K562 (cell line): ENCODE results near the gene MME.

ENCODE experiments used
- GABPB2 ChIP-seq: fragments of 250-450 bp; sonication (Bioruptor Pico); conservative IDR thresholded peaks from 2 replicates; pipeline ENCODE4 v1.5.1; 2021; ENCODE audit warnings: mild to moderate bottlenecking
- IRF2 ChIP-seq: sonication (generic); formaldehyde crosslinking; IDR thresholded peaks from 2 replicates; pipeline ENCODE4 v1.8.1; 2022; ENCODE audit warnings: mild to moderate bottlenecking, missing genetic modification reagents
- SMAD4 ChIP-seq: fragments of 250-450 bp; sonication (Bioruptor Pico); conservative IDR thresholded peaks from 2 replicates; pipeline ENCODE4 v1.8.0; 2021; ENCODE audit warnings: inconsistent platforms, mild to moderate bottlenecking, moderate library complexity
- TAF1 ChIP-seq: IDR thresholded peaks from 2 replicates; pipeline ENCODE4 v1.6.1; 2011; ENCODE audit warnings: mild to moderate bottlenecking, low read length, moderate library complexity; ENCODE audit not compliant: insufficient read depth, control insufficient read depth, severe bottlenecking; ENCODE audit errors: extremely low read depth
- XRCC5 ChIP-seq: fragments of 200-400 bp; formaldehyde crosslinking; IDR thresholded peaks from 2 replicates; pipeline ENCODE4 v1.6.1; 2017; ENCODE audit warnings: low read depth, mild to moderate bottlenecking, low read length
- ZFPM2 ChIP-seq: fragments of 250-450 bp; sonication (Bioruptor Pico); IDR thresholded peaks from 2 replicates; pipeline ENCODE4 v1.5.1; 2022; ENCODE audit warnings: mild to moderate bottlenecking
- TF ChIP-seq, protein P1 (sequence below): sonication (generic); formaldehyde crosslinking; IDR thresholded peaks from 2 replicates; pipeline ENCODE4 v1.8.0; 2022; ENCODE audit warnings: mild to moderate bottlenecking, low read depth, missing genetic modification reagents
- TF ChIP-seq, protein P2 (sequence below), 3 experiments: IDR thresholded peaks in 2 of 3; conservative IDR thresholded peaks in 1 of 3; 2 replicates each; pipeline ENCODE4 v1.5.1; 2011 to 2012; ENCODE audit warnings: low read length in 3 of 3, mild to moderate bottlenecking in 3 of 3, control low read depth in 2 of 3, improper control_type of control experiment in 1 of 3, inconsistent platforms in 1 of 3, low read depth in 1 of 3, mixed read lengths in 1 of 3, moderate library complexity in 1 of 3; ENCODE audit not compliant: insufficient read depth in 2 of 3
- TF ChIP-seq, protein P3 (sequence below): sonication (generic); formaldehyde crosslinking; IDR thresholded peaks from 2 replicates; pipeline ENCODE4 v1.8.1; 2023; ENCODE audit warnings: missing genetic modification reagents, mild to moderate bottlenecking, borderline replicate concordance

DNA sequence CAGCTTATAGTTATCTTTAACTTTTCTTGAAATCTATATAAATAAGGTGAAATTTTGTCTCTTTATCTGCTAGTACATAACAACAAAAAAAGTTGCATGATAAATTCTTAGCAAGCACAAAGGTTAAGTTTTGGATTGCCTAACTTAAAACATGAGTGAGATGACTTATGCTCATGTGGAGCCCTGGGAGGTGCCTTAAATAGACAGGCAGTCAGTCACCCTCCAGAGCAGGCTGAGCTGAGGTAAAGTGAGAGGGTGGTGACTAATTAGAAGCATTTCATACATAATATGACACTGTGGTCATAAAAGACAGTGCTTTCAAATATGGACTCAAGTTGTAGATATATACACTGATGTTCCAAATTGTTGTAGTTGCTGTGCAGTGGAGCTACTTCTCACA, 14.6 kb upstream of the MME start:
- TF ChIP-seq, protein P1, sequence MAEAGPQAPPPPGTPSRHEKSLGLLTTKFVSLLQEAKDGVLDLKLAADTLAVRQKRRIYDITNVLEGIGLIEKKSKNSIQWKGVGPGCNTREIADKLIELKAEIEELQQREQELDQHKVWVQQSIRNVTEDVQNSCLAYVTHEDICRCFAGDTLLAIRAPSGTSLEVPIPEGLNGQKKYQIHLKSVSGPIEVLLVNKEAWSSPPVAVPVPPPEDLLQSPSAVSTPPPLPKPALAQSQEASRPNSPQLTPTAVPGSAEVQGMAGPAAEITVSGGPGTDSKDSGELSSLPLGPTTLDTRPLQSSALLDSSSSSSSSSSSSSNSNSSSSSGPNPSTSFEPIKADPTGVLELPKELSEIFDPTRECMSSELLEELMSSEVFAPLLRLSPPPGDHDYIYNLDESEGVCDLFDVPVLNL (CRISPR knock-in tag), result no peak
- TF ChIP-seq IRF2 (CRISPR knock-in tag) (no peak), GABPB2 (no peak), TAF1 (no peak), XRCC5 (no peak), SMAD4 (CRISPR knock-in tag) (no peak), ZFPM2 (CRISPR knock-in tag) (no peak)
- TF ChIP-seq, protein P2, sequence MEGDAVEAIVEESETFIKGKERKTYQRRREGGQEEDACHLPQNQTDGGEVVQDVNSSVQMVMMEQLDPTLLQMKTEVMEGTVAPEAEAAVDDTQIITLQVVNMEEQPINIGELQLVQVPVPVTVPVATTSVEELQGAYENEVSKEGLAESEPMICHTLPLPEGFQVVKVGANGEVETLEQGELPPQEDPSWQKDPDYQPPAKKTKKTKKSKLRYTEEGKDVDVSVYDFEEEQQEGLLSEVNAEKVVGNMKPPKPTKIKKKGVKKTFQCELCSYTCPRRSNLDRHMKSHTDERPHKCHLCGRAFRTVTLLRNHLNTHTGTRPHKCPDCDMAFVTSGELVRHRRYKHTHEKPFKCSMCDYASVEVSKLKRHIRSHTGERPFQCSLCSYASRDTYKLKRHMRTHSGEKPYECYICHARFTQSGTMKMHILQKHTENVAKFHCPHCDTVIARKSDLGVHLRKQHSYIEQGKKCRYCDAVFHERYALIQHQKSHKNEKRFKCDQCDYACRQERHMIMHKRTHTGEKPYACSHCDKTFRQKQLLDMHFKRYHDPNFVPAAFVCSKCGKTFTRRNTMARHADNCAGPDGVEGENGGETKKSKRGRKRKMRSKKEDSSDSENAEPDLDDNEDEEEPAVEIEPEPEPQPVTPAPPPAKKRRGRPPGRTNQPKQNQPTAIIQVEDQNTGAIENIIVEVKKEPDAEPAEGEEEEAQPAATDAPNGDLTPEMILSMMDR (IDR thresholded peaks at IDR 0.05 in 2 of 3, conservative IDR thresholded peaks at IDR 0.05 in 1 of 3; ENCODE audit: insufficient read depth in 2 of 3, low read depth in 1 of 3, low read length in 3 of 3), result no peak
- TF ChIP-seq, protein P3, sequence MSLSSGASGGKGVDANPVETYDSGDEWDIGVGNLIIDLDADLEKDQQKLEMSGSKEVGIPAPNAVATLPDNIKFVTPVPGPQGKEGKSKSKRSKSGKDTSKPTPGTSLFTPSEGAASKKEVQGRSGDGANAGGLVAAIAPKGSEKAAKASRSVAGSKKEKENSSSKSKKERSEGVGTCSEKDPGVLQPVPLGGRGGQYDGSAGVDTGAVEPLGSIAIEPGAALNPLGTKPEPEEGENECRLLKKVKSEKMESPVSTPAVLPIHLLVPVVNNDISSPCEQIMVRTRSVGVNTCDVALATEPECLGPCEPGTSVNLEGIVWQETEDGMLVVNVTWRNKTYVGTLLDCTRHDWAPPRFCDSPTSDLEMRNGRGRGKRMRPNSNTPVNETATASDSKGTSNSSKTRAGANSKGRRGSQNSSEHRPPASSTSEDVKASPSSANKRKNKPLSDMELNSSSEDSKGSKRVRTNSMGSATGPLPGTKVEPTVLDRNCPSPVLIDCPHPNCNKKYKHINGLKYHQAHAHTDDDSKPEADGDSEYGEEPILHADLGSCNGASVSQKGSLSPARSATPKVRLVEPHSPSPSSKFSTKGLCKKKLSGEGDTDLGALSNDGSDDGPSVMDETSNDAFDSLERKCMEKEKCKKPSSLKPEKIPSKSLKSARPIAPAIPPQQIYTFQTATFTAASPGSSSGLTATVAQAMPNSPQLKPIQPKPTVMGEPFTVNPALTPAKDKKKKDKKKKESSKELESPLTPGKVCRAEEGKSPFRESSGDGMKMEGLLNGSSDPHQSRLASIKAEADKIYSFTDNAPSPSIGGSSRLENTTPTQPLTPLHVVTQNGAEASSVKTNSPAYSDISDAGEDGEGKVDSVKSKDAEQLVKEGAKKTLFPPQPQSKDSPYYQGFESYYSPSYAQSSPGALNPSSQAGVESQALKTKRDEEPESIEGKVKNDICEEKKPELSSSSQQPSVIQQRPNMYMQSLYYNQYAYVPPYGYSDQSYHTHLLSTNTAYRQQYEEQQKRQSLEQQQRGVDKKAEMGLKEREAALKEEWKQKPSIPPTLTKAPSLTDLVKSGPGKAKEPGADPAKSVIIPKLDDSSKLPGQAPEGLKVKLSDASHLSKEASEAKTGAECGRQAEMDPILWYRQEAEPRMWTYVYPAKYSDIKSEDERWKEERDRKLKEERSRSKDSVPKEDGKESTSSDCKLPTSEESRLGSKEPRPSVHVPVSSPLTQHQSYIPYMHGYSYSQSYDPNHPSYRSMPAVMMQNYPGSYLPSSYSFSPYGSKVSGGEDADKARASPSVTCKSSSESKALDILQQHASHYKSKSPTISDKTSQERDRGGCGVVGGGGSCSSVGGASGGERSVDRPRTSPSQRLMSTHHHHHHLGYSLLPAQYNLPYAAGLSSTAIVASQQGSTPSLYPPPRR (CRISPR knock-in tag), result no peak
